ENCODE data around the gene THBS4. TPM values are rescaled to one million over a fixed set of nuclear protein-coding genes. Genes with fewer than 3 reads are reported as not detected.
A peak's percentile ranks its signal among the peaks of the same experiment; 100 is the strongest.

Gene THBS4
- total and polyA plus RNA-seq, 8 donors = 3.7 to 56.8 (median 8.6) TPM

DNA sequence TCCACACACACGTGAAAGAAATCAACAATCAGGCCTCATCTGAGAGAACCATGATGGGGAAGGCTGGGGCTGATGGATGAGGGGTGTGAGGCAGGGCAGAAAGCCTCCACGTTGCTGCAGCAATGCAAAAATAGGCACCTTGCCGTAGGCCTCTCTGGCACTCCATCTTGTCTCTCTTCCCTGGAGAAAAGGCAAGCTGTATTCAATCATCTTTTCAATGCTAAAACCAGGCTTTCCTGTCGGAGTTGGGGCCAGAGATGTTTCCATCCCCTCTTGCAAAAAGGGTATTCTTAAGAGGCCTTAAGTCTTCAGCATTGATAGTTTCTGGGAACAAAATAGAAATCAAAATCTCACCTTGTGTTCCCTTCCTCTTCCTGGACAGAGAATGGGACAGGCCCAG, 80.9 kb downstream of the THBS4 start:
- Histone ChIP-seq H3K9me3 (no peaks in the 10 kb centered on the region), H3K4me1 (no peaks in the 10 kb centered on the region), H3K27ac (no peak overlapping the region), H3K27me3 (no peaks in the 10 kb centered on the region), H3K4me3 (no peak overlapping the region), H3K36me3 (no peaks in the 10 kb centered on the region)
- FAIRE-seq (no peak), ATAC-seq (no peak), DNase-seq (no peak)
- WGBS, 2 donors = 80 to 88% methylated on average over 4 of the region's 4 CpGs
- intact Hi-C loops (cut with DNase I) = no loop called here
- TF ChIP-seq, protein P1, sequence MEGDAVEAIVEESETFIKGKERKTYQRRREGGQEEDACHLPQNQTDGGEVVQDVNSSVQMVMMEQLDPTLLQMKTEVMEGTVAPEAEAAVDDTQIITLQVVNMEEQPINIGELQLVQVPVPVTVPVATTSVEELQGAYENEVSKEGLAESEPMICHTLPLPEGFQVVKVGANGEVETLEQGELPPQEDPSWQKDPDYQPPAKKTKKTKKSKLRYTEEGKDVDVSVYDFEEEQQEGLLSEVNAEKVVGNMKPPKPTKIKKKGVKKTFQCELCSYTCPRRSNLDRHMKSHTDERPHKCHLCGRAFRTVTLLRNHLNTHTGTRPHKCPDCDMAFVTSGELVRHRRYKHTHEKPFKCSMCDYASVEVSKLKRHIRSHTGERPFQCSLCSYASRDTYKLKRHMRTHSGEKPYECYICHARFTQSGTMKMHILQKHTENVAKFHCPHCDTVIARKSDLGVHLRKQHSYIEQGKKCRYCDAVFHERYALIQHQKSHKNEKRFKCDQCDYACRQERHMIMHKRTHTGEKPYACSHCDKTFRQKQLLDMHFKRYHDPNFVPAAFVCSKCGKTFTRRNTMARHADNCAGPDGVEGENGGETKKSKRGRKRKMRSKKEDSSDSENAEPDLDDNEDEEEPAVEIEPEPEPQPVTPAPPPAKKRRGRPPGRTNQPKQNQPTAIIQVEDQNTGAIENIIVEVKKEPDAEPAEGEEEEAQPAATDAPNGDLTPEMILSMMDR (IDR thresholded peaks at IDR 0.05) = no peak

DNA sequence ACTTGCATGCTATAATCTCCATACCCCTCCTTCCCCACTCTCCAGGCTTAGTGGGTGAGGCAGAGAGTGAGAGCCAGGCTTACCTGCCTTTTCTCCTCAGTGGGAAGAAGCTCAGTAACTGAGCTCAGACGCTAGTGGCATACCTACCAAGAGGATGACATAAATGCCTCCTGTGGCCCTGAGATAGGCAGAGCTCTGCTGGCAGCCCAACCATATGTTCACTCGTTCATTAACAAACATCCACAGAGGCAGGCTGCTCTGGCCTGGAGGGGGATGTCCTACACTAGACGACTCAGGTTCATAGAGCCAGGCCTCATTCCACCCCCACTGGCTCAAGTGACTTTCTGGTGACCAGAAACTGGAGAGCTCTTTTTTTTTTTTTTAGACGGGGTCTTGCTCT, 81.3 kb downstream of the THBS4 start:
- 63% methylated on average over 4 of the region's 4 CpGs for WGBS, 2 donors
- FAIRE-seq (no peak), ATAC-seq (peak in 2 of 4 donors; percentile 18 to 40), DNase-seq (no peak)
- no peak overlapping the region for H3K27ac ChIP-seq
- no peak overlapping the region for H3K4me3 ChIP-seq
- no peaks in the 10 kb centered on the region for H3K27me3 ChIP-seq
- H3K9me3 ChIP-seq = no peaks in the 10 kb centered on the region
- no peaks in the 10 kb centered on the region for H3K36me3 ChIP-seq
- intact Hi-C loops (cut with DNase I) = no loop called here
- TF ChIP-seq, protein P1 (IDR thresholded peaks at IDR 0.05) = no peak
- no peaks in the 10 kb centered on the region for H3K4me1 ChIP-seq

- intact Hi-C loops (cut with DNase I) = no loop called here
- no peak overlapping the region for H3K27ac ChIP-seq
- TF ChIP-seq, protein P1 (IDR thresholded peaks at IDR 0.05) = no peak
- no peak overlapping the region for H3K4me3 ChIP-seq
- H3K36me3 ChIP-seq = no peaks in the 10 kb centered on the region
- H3K27me3 ChIP-seq = no peaks in the 10 kb centered on the region
- no peaks in the 10 kb centered on the region for H3K4me1 ChIP-seq
- DNase-seq (no peak), FAIRE-seq (no peak), ATAC-seq (no peak)
- H3K9me3 ChIP-seq = no peaks in the 10 kb centered on the region
Observed at GRCh38 chr5:80117446-80117845, 82.3 kb downstream of the THBS4 start.

GRCh38 chr5:80119372-80119771, 84.2 kb downstream of the THBS4 start:
- FAIRE-seq (no peak), ATAC-seq (no peak), DNase-seq (no peak)
- H3K27ac ChIP-seq = no peak overlapping the region
- 82 to 85% methylated on average over 2 of the region's 2 CpGs for WGBS, 2 donors
- H3K4me1 ChIP-seq = no peaks in the 10 kb centered on the region
- H3K9me3 ChIP-seq = no peaks in the 10 kb centered on the region
- H3K36me3 ChIP-seq = no peaks in the 10 kb centered on the region
- TF ChIP-seq, protein P1 (IDR thresholded peaks at IDR 0.05) = no peak
- intact Hi-C loops (cut with DNase I) = no loop called here
- H3K27me3 ChIP-seq = no peaks in the 10 kb centered on the region
- H3K4me3 ChIP-seq = no peak overlapping the region

GRCh38 chr5:80122579-80122978, 87.4 kb downstream of the THBS4 start:
- ATAC-seq (peak in 1 of 4 donors; percentile 51), FAIRE-seq (no peak), DNase-seq (no peak)
- Histone ChIP-seq H3K27me3 (no peaks in the 10 kb centered on the region), H3K9me3 (no peaks in the 10 kb centered on the region), H3K36me3 (no peaks in the 10 kb centered on the region), H3K27ac (no peak overlapping the region), H3K4me3 (no peak overlapping the region), H3K4me1 (peaks cover 0 to 5% (median 0%) of the 10 kb centered on the region in 3 donors)
- TF ChIP-seq, protein P1 (IDR thresholded peaks at IDR 0.05) = no peak
- 85 to 92% methylated on average over 2 of the region's 2 CpGs for WGBS, 2 donors
- intact Hi-C loops (cut with DNase I) = no loop called here
